BLaER1 (cell line): ENCODE data around the gene GALT.

ENCODE experiments used
- H3K27ac ChIP-seq: shearing (Covaris generic); formaldehyde crosslinking; 2 replicates; pipeline ENCODE4 v1.8.1; 2022
- H3K27me3 ChIP-seq: shearing (Covaris generic); formaldehyde crosslinking; 2 replicates; pipeline ENCODE4 v1.8.1; 2022
- H3K36me3 ChIP-seq: shearing (Covaris generic); formaldehyde crosslinking; 2 replicates; pipeline ENCODE4 v1.8.1; 2022
- H3K4me1 ChIP-seq: shearing (Covaris generic); formaldehyde crosslinking; 2 replicates; pipeline ENCODE4 v1.8.1; 2022
- H3K4me2 ChIP-seq: shearing (Covaris generic); formaldehyde crosslinking; 2 replicates; pipeline ENCODE4 v1.8.1; 2022
- H3K4me3 ChIP-seq: shearing (Covaris generic); formaldehyde crosslinking; 2 replicates; pipeline ENCODE4 v1.8.1; 2022
- H3K9ac ChIP-seq: shearing (Covaris generic); formaldehyde crosslinking; 2 replicates; pipeline ENCODE4 v1.8.1; 2022
- H3K9me3 ChIP-seq: shearing (Covaris generic); formaldehyde crosslinking; 2 replicates; pipeline ENCODE4 v1.8.1; 2022
- H4K20me1 ChIP-seq: shearing (Covaris generic); formaldehyde crosslinking; 2 replicates; pipeline ENCODE4 v1.8.1; 2022
- Cebpa-rat ChIP-seq: shearing (Covaris generic); IDR thresholded peaks from 2 replicates; pipeline ENCODE4 v1.8.1; 2022

Gene GALT

DNA sequence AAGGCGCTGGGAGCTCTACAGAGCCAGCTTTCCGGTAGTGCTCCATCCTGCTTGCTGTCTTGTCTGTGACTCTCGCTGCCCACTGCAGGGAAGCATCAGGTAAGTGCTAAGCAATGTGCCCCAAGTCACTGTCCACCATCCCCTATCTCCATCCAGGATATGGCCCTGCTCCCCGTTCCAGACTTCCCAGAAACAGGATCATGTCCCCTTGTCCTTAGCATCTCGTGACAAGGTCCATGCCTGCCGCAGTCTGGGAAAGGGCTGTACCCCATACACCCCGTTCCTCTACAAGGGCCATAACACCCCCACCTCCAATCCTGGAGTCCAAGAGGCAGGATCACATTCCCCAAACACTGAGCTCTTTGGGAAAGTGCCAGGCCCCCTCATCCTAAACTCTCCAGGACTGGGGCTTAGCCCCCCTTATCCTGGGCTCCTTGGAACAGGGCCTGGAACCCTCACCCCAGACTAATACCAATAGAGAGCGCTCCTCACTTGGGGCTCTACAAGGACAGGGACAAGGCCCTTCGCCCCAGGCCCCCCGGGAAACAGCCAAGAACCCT, 35.1 kb upstream of the GALT start:
- Histone ChIP-seq H3K9me3 (no peaks in the 10 kb centered on the region), H3K36me3 (peaks cover 19% of the 10 kb centered on the region; the same call in 1 of the 2 replicates), H3K4me3 (peak overlapping the region; percentile 85), H3K27me3 (no peaks in the 10 kb centered on the region), H3K4me1 (peaks cover 20% of the 10 kb centered on the region), H3K9ac (peak overlapping the region; percentile 96), H4K20me1 (no peaks in the 10 kb centered on the region), H3K4me2 (peak overlapping the region; percentile 92), H3K27ac (peak overlapping the region; percentile 96)
- no peak for TF ChIP-seq Cebpa-rat

DNA sequence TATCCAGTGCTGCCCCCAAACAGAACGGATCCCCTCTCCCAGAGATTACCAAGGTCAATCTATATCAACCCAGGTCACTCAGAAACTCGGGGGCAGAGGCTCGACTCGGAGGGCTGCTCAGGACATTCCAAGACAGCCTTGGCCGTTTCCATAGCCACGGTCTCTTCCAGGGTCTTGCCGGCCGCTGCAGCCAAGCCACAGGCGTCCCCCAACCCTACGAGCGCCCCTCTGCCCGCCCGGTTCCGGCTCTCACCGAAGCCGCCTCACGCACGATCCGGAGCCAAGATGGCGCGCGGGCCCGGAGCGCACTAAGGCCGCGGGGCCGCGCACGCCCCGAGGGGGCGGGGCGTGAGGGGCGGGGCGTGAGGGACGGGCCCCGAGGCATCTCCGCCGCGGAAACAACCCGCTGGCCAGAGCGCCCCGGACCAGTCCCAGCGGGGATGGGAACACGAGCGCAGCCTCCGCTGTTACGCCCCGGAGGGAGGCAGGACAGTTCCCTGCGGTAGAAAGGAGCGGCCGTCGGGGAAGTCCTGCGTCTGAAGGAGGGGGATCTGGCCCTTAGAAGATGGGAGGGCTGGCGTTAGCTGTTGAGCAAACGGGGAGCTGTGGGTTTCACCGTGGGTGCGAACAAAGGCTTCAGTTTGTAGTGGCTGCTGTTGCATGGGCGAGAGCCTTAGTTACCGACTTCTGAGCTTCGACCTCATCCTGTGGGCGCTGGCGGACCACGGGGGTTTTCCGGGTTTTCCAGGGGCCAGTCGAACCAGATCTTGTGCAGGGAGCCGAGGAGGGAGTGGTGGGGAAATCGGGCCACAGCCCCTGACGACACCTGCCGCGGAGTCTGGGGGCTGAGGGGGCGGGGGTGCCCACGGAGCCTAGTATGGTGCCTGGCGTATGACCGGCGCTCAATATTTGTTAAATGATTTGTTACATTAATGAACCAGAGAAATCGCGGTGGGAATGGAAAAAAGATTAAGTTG, 34.4 kb upstream of the GALT start, which contains the start of gene RPP25L:
Gene RPP25L (minus strand): TSS at position 287 of the 977 bp plus-strand sequence. CDS start 801 bp downstream, outside the sequence.
- Histone ChIP-seq H3K9me3 (no peaks in the 10 kb centered on the region), H3K4me2 (peak within 1 kb of the TSS; percentile 92), H3K4me3 (peak within 1 kb of the TSS; percentile 85), H3K27ac (peak within 1 kb of the TSS; percentile 96), H3K9ac (peak within 1 kb of the TSS; percentile 96), H3K27me3 (no peaks in the 10 kb centered on the region), H4K20me1 (no peaks in the 10 kb centered on the region), H3K4me1 (peaks cover 20% of the 10 kb centered on the region), H3K36me3 (peaks cover 26% of the 10 kb centered on the region; the same call in 1 of the 2 replicates)
- TF ChIP-seq Cebpa-rat = no peak

DNA sequence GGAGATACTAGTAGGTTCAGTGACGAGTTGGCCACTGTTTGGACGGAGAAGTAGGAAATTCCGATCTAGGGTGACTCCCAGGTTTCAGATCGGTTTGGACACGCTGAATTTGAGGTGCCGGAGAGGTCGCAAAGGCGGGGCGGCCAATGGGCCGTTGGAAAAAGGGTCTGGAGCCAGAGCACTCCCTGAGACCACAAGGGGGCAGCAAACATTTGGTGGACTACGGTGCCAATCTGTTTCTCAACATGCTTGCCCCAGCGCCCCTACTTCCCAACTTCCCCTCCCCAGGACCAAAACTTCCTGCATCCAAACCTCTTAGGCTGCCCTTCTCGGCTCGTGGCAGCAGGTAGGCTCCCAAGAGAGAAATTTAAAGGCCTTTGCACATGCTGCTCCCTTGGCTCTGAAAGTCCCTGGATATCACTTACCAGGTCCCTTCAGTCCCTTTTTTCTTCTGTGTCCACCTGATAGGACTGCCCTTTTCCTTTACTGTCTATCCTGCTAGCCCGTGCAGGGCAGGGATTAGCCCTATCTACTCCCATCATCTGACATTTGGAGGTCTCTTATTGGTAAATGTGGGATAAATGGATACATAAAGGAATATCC, 33.6 kb upstream of the GALT start:
- no peaks in the 10 kb centered on the region for H4K20me1 ChIP-seq
- peak overlapping the region; percentile 96 for H3K27ac ChIP-seq
- H3K4me3 ChIP-seq = peak overlapping the region; percentile 85
- peak overlapping the region; percentile 92 for H3K4me2 ChIP-seq
- H3K27me3 ChIP-seq = 0 out of 2 replicates have a peak, but pooled peaks cover 3% of the 10 kb centered on the region
- peaks cover 20% of the 10 kb centered on the region for H3K4me1 ChIP-seq
- TF ChIP-seq Cebpa-rat = no peak
- H3K9me3 ChIP-seq = no peaks in the 10 kb centered on the region
- peak overlapping the region; percentile 96 for H3K9ac ChIP-seq
- peaks cover 34% of the 10 kb centered on the region; the same call in 1 of the 2 replicates for H3K36me3 ChIP-seq

DNA sequence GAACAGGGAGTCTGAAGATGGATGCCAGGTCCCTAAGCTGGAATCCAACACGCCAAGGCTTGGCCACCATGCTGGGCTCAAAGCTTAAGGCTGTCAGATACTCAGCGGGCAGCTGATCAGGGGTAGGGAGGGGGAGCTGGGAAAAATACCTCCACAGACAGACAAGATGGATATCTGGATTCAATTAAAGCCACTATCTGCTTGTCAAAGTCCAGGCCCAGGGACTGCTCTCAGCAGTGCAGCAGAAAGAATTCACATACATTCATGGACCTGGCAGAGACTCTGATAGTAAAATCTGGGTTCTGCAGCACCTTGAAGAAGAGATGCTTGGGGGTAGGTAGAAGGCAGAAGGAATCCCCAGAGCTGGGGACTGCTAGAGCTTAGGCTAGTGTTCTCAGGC, 31.3 kb upstream of the GALT start:
- no peak for TF ChIP-seq Cebpa-rat
- Histone ChIP-seq H3K4me3 (no peak overlapping the region), H3K27me3 (peaks cover 19% of the 10 kb centered on the region)

DNA sequence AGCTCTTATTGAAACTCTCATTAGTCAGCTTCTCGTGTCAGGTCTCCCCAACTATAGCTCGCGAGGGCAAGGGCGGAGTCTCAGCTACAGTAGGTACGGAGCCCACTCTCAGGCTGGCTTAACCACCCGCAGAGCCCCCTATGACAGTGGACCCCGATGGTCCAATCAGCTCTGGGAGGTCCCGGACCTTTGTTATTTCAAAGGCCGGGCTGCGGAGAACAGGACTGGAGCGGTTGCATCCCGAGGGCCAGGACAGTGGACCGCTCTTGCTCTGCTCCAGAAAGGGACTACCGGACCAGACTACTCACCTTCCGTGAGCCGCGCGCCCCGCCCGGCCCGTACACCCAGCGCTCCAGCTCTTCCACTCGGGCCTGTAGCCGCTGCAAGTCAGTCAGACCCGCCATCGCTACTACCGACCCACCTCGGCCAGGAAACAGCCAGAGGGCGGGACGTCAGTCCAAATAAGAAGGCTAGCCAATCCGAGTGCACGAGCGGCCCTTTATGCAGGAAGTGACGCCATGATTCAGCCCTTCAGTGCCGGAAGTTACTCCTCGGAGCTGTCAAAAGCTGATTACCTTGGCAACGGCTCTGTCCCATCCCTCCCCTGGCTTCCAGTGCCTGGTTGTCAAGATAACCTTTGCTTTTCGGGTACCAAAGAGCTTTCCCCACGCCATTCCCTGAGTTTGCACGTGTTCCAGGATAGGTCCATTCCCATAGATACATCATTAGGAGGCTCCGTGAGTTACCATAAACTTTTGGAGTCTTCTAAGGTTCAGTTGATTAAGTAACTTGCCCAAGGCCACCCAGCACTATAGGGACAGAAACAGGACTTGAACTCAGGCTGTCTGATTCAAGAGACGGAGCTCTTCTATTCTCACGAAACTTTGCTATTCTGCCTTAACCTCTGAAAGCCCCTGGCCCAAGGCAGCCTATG, 26.1 kb upstream of the GALT start, which contains the start of gene DCTN3:
Gene DCTN3 (minus strand): TSS at position 435 of the 934 bp plus-strand sequence. CDS start 31 bp downstream, at position 404.
- Histone ChIP-seq H3K27ac (no peak within 1 kb of the TSS), H3K4me3 (peak within 1 kb of the TSS; percentile 74), H3K4me1 (peaks cover 11% of the 10 kb centered on the region)

More for the DNA sequence above, 31.3 kb upstream of the GALT start:
- Histone ChIP-seq H3K4me2 (no peak overlapping the region), H3K9ac (no peak overlapping the region), H3K27ac (no peak overlapping the region), H3K4me1 (peaks cover 26% of the 10 kb centered on the region), H4K20me1 (no peaks in the 10 kb centered on the region), H3K36me3 (peaks cover 37% of the 10 kb centered on the region; the same call in 1 of the 2 replicates), H3K9me3 (peaks cover 4% of the 10 kb centered on the region)

DNA sequence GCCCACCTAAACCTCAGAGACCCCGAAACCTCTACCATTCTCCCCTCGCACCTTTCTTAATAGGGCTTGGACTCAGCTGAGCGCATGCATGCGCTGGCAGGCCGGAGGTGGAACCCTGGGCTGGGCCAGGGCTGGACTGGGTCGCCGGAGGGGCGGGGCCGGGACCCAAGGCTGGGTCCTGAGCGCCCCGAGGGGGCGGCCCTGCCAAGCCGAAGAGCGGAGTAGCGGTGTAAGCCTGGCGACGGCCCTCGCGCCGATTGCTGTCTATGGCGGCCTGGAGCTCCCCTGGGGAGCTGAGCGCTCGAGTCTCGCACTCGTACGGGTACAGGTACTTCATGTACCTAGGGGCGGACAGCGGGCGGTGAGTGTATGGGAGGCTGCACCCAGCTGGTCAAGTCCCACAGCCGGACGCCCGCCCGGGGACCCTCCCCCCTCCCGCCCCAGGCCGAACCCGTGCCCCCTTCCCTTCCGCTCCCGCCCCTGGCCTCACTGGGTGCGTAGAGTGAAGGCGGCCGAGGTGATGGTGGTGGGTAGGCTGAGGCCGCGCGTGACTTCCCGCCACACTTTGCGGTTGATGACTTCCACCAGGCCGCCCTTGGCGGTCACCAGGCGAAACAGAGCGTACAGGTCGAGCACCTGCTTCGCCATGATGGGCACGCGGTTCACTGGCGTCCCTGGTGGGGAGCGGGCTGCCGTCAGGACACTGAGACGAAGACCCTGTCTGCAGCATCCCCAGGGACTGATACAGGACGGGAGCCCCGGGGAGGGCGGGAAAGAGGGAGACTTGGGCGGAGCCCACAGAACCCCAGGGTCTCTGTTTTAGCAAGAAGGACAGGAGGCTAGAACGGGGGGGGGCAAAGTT, 22.9 kb upstream of the GALT start:
- H3K4me1 ChIP-seq = peaks cover 19% of the 10 kb centered on the region
- 0 out of 2 replicates have a peak overlapping the region, but pooled peaks have one; percentile 28 for H3K4me3 ChIP-seq
- H4K20me1 ChIP-seq = peaks cover 20% of the 10 kb centered on the region
- no peak overlapping the region for H3K9ac ChIP-seq
- peaks cover 98% of the 10 kb centered on the region for H3K27me3 ChIP-seq
- no peak overlapping the region for H3K27ac ChIP-seq
- no peaks in the 10 kb centered on the region for H3K36me3 ChIP-seq
- TF ChIP-seq Cebpa-rat = no peak
- H3K9me3 ChIP-seq = peaks cover 37% of the 10 kb centered on the region
- no peak overlapping the region for H3K4me2 ChIP-seq

More for the DNA sequence above, 26.1 kb upstream of the GALT start, which contains the start of gene DCTN3:
- peak within 1 kb of the TSS; percentile 69 for H3K9ac ChIP-seq
- H4K20me1 ChIP-seq = no peaks in the 10 kb centered on the region
- H3K4me2 ChIP-seq = peak within 1 kb of the TSS; percentile 79
- H3K36me3 ChIP-seq = peaks cover 24% of the 10 kb centered on the region; the same call in 1 of the 2 replicates
- peaks cover 71% of the 10 kb centered on the region for H3K27me3 ChIP-seq
- H3K9me3 ChIP-seq = peaks cover 37% of the 10 kb centered on the region
- TF ChIP-seq Cebpa-rat = no peak

DNA sequence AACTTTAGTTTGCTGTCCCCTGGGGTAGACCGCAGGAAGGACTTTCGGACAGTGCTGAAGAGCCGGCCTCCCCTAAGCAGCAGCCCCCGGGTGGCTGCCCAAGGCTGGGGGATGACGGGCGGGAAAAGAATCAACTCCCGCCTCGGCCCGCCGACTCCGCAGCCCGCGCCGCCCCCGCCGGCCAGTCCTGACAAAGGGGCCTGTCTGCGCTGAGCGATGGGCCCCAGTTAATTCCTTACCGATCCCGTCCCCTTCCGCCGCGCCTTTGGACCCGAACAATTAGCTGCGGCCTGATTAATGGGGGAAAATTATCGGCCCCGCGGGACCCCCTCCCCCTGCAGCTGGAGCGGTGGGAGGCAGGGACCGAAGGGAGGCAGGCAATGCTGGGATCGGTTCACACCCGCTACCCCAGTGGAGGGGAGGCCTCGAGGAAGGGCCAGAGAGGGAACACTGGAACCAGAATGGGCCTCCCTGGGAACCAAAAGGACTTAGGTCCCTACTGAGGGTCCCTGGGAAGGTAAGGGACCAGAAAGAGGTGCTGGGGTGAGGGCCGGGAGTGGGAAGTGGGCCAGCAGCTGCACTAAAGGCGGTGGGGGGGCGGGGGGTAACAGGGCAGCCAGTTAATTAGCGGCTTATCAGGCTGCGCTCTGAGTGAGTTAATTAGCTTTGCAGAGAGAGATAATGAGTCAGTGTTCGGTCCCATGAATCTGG, 21.8 kb upstream of the GALT start:
- no peak overlapping the region for H3K4me3 ChIP-seq
- TF ChIP-seq Cebpa-rat = no peak
- peaks cover 100% of the 10 kb centered on the region for H3K27me3 ChIP-seq
- peaks cover 30% of the 10 kb centered on the region for H4K20me1 ChIP-seq
- peaks cover 17% of the 10 kb centered on the region for H3K4me1 ChIP-seq
- H3K9me3 ChIP-seq = peaks cover 37% of the 10 kb centered on the region
- no peak overlapping the region for H3K4me2 ChIP-seq
- H3K36me3 ChIP-seq = no peaks in the 10 kb centered on the region
- H3K9ac ChIP-seq = no peak overlapping the region
- H3K27ac ChIP-seq = no peak overlapping the region

DNA sequence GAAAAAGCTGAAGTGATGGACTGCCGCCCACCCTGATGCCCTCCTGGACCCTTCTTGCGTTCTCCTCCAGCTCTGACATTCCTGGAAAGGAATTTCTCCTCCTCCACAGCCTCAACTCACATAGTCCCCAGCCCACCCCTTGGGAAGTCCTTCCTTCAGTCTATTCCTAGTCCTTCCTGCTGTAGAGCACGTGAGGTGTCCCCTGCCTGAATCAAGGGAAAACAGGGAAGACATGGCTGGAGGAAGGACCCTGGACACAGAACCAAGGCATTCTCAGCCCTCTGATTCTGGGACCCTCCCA, 21.3 kb upstream of the GALT start:
- peaks cover 35% of the 10 kb centered on the region for H4K20me1 ChIP-seq
- no peak overlapping the region for H3K9ac ChIP-seq
- H3K4me2 ChIP-seq = no peak overlapping the region
- H3K27me3 ChIP-seq = peaks cover 100% of the 10 kb centered on the region
- peaks cover 14% of the 10 kb centered on the region for H3K4me1 ChIP-seq
- no peak overlapping the region for H3K27ac ChIP-seq
- no peaks in the 10 kb centered on the region for H3K36me3 ChIP-seq
- peaks cover 34% of the 10 kb centered on the region for H3K9me3 ChIP-seq
- H3K4me3 ChIP-seq = no peak overlapping the region
- no peak for TF ChIP-seq Cebpa-rat
